Ovary (tissue), 9 donors: ENCODE measurements around the gene GNA14. TPM values are rescaled to one million over a fixed set of nuclear protein-coding genes. Genes with fewer than 3 reads are reported as not detected.

Experiments
- DNase-seq, 5 donors: peaks; one replicate each; pipeline ENCODE4 v3.0.0-alpha.2; 2019 to 2020
- H3K27ac ChIP-seq, 2 donors: fragments of 200-600 bp; one replicate each; pipeline versions ENCODE4 v1.5.1 to v1.8.0; 2019 to 2022
- H3K27me3 ChIP-seq: fragments of 200-600 bp; one replicate; pipeline ENCODE4 v1.8.0; 2022
- H3K36me3 ChIP-seq: fragments of 200-600 bp; sonication (generic); one replicate; pipeline ENCODE4 v1.5.1; 2019
- H3K4me1 ChIP-seq: one replicate; pipeline ENCODE4 v1.8.1; 2013; ENCODE audit warnings: mild to moderate bottlenecking, moderate library complexity; ENCODE audit not compliant: insufficient read depth
- H3K4me3 ChIP-seq: fragments of 200-600 bp; sonication (generic); one replicate; pipeline ENCODE4 v1.5.1; 2017
- H3K9me3 ChIP-seq, 2 donors: fragments of 200-600 bp in 1 of 2; sonication (generic) in 1 of 2; one replicate each; pipeline versions ENCODE4 v1.5.1 to v1.8.1; 2013 to 2019; ENCODE audit warnings: mild to moderate bottlenecking in 1 of 2, moderate library complexity in 1 of 2
- EP300 ChIP-seq: sonication (generic); formaldehyde crosslinking; IDR thresholded peaks from one replicate; pipeline ENCODE4 v1.6.1; 2017; ENCODE audit warnings: antibody characterized with exemption
- POLR2A ChIP-seq: fragments of 450-650 bp; IDR thresholded peaks from one replicate; pipeline ENCODE4 v1.6.1; 2017; ENCODE audit warnings: antibody characterized with exemption, mild to moderate bottlenecking, moderate library complexity
- WGBS, 3 donors: extraction: QIAGEN DNeasy Blood & Tissue Kit in 1 of 3; methylation state at CpG; one replicate each; pipeline versions ENCODE4 v1.1.5 to v1.1.7; 2013 to 2017; 5-methylcytosine and 5-hydroxymethylcytosine counted together
- intact Hi-C, 4 donors: fragments of 100-400 bp; cut with DNase I; formaldehyde crosslinking; loops; one replicate each; pipeline versions ENCODE4 v1.11.0 to v1.15.1; 2022 to 2023
- polyA plus RNA-seq, 2 donors: library from polyadenylated mRNA; stranded (reverse); fragments of 200-250 nt in 1 of 2; fragments of 350-450 nt in 1 of 2; fragmentation: Illumina TruSeq in 1 of 2; extraction: RNeasy Lipid Tissue Mini Kit (QIAGEN cat#74804) in 1 of 2; gene quantifications; one replicate each; pipeline ENCODE4 v1.2.3, GENCODE V29; 2013 to 2014
- total RNA-seq, 7 donors: library from RNA; depleted of rRNA in 2 of 7; stranded (reverse); fragments of >200 nt in 2 of 7; fragmentation: NEBNext Ultra II Directional in 3 of 7; extraction: Animal tissue kit (Norgen Biotek cat#: 25700) in 3 of 7; gene quantifications; one replicate each; pipeline versions ENCODE4 v1.1.0 to v1.2.4, GENCODE V29; 2016 to 2023
- TF ChIP-seq, protein P1 (sequence below), 3 donors: fragments of 450-650 bp in 2 of 3; fragments of 200-600 bp in 1 of 3; IDR thresholded peaks; one replicate each; pipeline versions ENCODE4 v1.5.1 to v1.8.0; 2016 to 2022; ENCODE audit warnings: antibody characterized with exemption in 3 of 3, mild to moderate bottlenecking in 1 of 3
- donor health status: DM: no; HTN: no; CAD: no; lungs with moderate emphysema.
- donor health status: DM: no; HTN: no; CAD: no.
- donor health status: Bipolar disorder and iron deficiency.
- donor health status: DM: yes; HTN: yes; CAD: no.
- donor health status: DM: no; HTN: no; CAD: no.
- donor health status: DM: yes; HTN: yes; CAD: no.

The GNA14 gene
- total and polyA plus RNA-seq, 9 donors: 4.9 to 9.9 (median 7.6) TPM

DNA sequence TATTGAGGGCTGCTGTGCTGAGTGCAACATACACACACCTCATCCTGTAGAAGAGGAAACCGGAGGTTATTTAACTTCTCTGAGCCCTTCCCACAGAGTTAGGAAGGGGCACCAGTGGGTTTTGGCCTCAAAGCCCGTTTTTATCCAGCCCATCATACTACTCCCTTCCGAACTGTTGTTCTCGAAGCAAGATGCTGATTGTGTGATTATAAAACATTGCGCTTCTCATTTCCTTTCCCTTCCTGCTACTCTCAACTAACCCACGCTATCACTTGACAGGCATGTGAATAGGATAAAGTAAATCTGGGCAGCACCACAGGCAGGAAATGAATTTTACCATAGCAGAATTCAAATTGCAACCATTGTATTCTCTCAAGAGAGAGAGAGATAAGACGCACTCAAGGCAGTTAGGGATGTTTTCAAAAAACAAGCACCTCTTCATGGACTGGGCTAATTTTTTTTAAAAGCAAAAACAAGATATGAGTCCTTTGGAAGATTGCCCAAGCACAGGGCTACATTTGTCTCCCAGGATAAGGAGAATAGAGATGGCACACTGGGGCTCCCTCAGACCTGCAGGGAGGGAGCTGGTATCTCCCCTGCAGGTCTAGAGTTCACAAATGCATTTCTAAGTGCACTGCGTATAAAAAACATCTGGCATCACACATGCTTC lies 52.6 kb downstream of the GNA14 start:
- Histone ChIP-seq H3K4me3 (no peak overlapping the region), H3K27ac (no peak overlapping the region)
- intact Hi-C loops: no loop called here

GRCh38 chr9:77594963-77595362 lies 53.2 kb downstream of the GNA14 start:
- Histone ChIP-seq H3K9me3 (no peaks in the 10 kb centered on the region), H3K27me3 (no peaks in the 10 kb centered on the region), H3K4me1 (peaks cover 31% of the 10 kb centered on the region), H3K36me3 (no peaks in the 10 kb centered on the region), H3K27ac (no peak overlapping the region), H3K4me3 (no peak overlapping the region)
- DNase-seq: no peak
- TF ChIP-seq EP300 (no peak), POLR2A (no peak)
- TF ChIP-seq, protein P1, sequence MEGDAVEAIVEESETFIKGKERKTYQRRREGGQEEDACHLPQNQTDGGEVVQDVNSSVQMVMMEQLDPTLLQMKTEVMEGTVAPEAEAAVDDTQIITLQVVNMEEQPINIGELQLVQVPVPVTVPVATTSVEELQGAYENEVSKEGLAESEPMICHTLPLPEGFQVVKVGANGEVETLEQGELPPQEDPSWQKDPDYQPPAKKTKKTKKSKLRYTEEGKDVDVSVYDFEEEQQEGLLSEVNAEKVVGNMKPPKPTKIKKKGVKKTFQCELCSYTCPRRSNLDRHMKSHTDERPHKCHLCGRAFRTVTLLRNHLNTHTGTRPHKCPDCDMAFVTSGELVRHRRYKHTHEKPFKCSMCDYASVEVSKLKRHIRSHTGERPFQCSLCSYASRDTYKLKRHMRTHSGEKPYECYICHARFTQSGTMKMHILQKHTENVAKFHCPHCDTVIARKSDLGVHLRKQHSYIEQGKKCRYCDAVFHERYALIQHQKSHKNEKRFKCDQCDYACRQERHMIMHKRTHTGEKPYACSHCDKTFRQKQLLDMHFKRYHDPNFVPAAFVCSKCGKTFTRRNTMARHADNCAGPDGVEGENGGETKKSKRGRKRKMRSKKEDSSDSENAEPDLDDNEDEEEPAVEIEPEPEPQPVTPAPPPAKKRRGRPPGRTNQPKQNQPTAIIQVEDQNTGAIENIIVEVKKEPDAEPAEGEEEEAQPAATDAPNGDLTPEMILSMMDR (IDR thresholded peaks at IDR 0.05): no peak
- intact Hi-C loops: no loop called here
- WGBS, 3 donors: 64 to 72% (median 64%) methylated on average over 3 of the region's 3 CpGs

More for the DNA sequence above, 52.6 kb downstream of the GNA14 start:
- WGBS, 3 donors: 5 to 16% (median 9%) methylated on average over 8 of the region's 8 CpGs
- DNase-seq: no peak
- H3K9me3 ChIP-seq: no peaks in the 10 kb centered on the region
- no peaks in the 10 kb centered on the region for H3K36me3 ChIP-seq
- peaks cover 31% of the 10 kb centered on the region for H3K4me1 ChIP-seq
- no peaks in the 10 kb centered on the region for H3K27me3 ChIP-seq
- TF ChIP-seq POLR2A (no peak), EP300 (no peak)
- TF ChIP-seq, protein P1 (IDR thresholded peaks at IDR 0.05): no peak

GRCh38 chr9:77593528-77593927 lies 54.6 kb downstream of the GNA14 start:
- H3K36me3 ChIP-seq: no peaks in the 10 kb centered on the region
- H3K4me3 ChIP-seq: no peak overlapping the region
- no peak for DNase-seq
- intact Hi-C loops: no loop called here
- WGBS, 3 donors: 55 to 74% (median 58%) methylated on average over 4 of the region's 4 CpGs
- TF ChIP-seq, protein P1 (IDR thresholded peaks at IDR 0.05): no peak
- TF ChIP-seq EP300 (no peak), POLR2A (no peak)
- no peaks in the 10 kb centered on the region for H3K27me3 ChIP-seq
- no peaks in the 10 kb centered on the region for H3K9me3 ChIP-seq
- no peak overlapping the region for H3K27ac ChIP-seq
- H3K4me1 ChIP-seq: peaks cover 31% of the 10 kb centered on the region

- TF ChIP-seq POLR2A: no peak
- TF ChIP-seq, protein P1 (IDR thresholded peaks at IDR 0.05): no peak
- no peak for TF ChIP-seq EP300
- Histone ChIP-seq H3K36me3 (no peaks in the 10 kb centered on the region), H3K4me1 (peaks cover 23% of the 10 kb centered on the region), H3K9me3 (no peaks in the 10 kb centered on the region), H3K27ac (no peak overlapping the region), H3K4me3 (no peak overlapping the region), H3K27me3 (no peaks in the 10 kb centered on the region)
- WGBS, 3 donors: 71 to 79% (median 77%) methylated on average over 2 of the region's 2 CpGs
- DNase-seq: no peak
- intact Hi-C loops: no loop called here
Observed at GRCh38 chr9:77592476-77592875, 55.6 kb downstream of the GNA14 start.
